Tibial artery (tissue), 4 donors: ENCODE results near the gene PHKB.

ENCODE experiments used
- DNase-seq, 2 donors: peaks; one replicate each; pipeline ENCODE4 v3.0.0-alpha.2; 2019
- H3K27ac ChIP-seq, 2 donors: fragments of 200-600 bp; sonication (generic) in 1 of 2; 1 replicate in 1 of 2; 2 replicates in 1 of 2; pipeline ENCODE4 v1.5.1; 2018 to 2019; ENCODE audit warnings: mild to moderate bottlenecking in 1 of 2
- H3K27me3 ChIP-seq, 2 donors: fragments of 200-600 bp; sonication (generic) in 1 of 2; one replicate each; pipeline versions ENCODE4 v1.5.1 to v1.6.0; 2016 to 2019
- H3K36me3 ChIP-seq, 3 donors: fragments of 200-600 bp; sonication (generic) in 2 of 3; one replicate each; pipeline ENCODE4 v1.5.1; 2016 to 2019; ENCODE audit warnings: mild to moderate bottlenecking in 2 of 3
- H3K4me1 ChIP-seq, 4 donors: fragments of 200-600 bp; sonication (generic) in 2 of 4; 1 replicate in 3 of 4; 2 replicates in 1 of 4; pipeline ENCODE4 v1.5.1; 2016 to 2019
- H3K4me3 ChIP-seq, 2 donors: fragments of 200-600 bp; sonication (generic) in 1 of 2; 1 replicate in 1 of 2; 2 replicates in 1 of 2; pipeline ENCODE4 v1.5.1; 2018 to 2019; ENCODE audit warnings: mild to moderate bottlenecking in 2 of 2
- H3K9me3 ChIP-seq, 3 donors: fragments of 200-600 bp; sonication (generic) in 1 of 3; one replicate each; pipeline ENCODE4 v1.5.1; 2016 to 2019
- intact Hi-C: fragments of 100-400 bp; cut with DNase I; formaldehyde crosslinking; loops from one replicate; pipeline ENCODE4 v1.15.0; 2023; ENCODE audit warnings: low total_unique reads
- TF ChIP-seq, protein P1 (sequence below), 2 experiments: fragments of 200-600 bp in 1 of 2; fragments of 450-650 bp in 1 of 2; IDR thresholded peaks; one replicate each; pipeline ENCODE4 v1.5.1; 2017 to 2019; ENCODE audit warnings: antibody characterized with exemption in 2 of 2, mild to moderate bottlenecking in 1 of 2, moderate library complexity in 1 of 2

PHKB gene

DNA sequence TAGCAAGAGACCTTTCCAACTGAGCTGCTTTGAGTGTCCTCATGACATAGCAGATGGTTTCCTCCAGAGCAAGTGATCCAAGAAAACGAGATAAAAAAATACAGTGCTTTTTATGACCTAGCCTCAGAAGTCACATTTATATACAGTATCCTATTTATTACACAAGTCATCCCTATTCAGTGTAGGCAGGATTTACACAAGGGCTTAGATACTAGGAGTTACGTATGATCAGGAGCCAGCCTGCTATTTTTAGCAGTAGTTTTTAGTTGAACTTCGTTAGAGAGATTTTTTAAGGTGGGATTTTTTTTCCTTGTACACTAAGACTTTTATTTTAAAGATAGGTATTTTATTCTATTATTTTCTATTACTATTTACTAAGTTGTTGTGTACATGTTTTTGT is 58.4 kb downstream of the PHKB start:
- TF ChIP-seq, protein P1, sequence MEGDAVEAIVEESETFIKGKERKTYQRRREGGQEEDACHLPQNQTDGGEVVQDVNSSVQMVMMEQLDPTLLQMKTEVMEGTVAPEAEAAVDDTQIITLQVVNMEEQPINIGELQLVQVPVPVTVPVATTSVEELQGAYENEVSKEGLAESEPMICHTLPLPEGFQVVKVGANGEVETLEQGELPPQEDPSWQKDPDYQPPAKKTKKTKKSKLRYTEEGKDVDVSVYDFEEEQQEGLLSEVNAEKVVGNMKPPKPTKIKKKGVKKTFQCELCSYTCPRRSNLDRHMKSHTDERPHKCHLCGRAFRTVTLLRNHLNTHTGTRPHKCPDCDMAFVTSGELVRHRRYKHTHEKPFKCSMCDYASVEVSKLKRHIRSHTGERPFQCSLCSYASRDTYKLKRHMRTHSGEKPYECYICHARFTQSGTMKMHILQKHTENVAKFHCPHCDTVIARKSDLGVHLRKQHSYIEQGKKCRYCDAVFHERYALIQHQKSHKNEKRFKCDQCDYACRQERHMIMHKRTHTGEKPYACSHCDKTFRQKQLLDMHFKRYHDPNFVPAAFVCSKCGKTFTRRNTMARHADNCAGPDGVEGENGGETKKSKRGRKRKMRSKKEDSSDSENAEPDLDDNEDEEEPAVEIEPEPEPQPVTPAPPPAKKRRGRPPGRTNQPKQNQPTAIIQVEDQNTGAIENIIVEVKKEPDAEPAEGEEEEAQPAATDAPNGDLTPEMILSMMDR (IDR thresholded peaks at IDR 0.05): no peak
- Histone ChIP-seq H3K4me1 (peaks cover 0 to 18% (median 2%) of the 10 kb centered on the region in 4 donors), H3K27me3 (no peaks in the 10 kb centered on the region), H3K4me3 (no peak overlapping the region), H3K9me3 (no peaks in the 10 kb centered on the region), H3K36me3 (peaks cover 25 to 37% (median 25%) of the 10 kb centered on the region in 3 donors), H3K27ac (no peak overlapping the region)
- intact Hi-C loops: no loop called here
- DNase-seq: no peak

- DNase-seq: no peak
- Histone ChIP-seq H3K27me3 (no peaks in the 10 kb centered on the region), H3K9me3 (no peaks in the 10 kb centered on the region), H3K27ac (no peak overlapping the region), H3K36me3 (peaks cover 23 to 32% (median 25%) of the 10 kb centered on the region in 3 donors), H3K4me1 (peaks cover 0 to 18% (median 2%) of the 10 kb centered on the region in 4 donors), H3K4me3 (no peak overlapping the region)
- intact Hi-C loops: no loop called here
- TF ChIP-seq, protein P1 (IDR thresholded peaks at IDR 0.05): no peak
These were observed 59.0 kb downstream of the PHKB start for GRCh38 chr16:47519996-47520679.

DNA sequence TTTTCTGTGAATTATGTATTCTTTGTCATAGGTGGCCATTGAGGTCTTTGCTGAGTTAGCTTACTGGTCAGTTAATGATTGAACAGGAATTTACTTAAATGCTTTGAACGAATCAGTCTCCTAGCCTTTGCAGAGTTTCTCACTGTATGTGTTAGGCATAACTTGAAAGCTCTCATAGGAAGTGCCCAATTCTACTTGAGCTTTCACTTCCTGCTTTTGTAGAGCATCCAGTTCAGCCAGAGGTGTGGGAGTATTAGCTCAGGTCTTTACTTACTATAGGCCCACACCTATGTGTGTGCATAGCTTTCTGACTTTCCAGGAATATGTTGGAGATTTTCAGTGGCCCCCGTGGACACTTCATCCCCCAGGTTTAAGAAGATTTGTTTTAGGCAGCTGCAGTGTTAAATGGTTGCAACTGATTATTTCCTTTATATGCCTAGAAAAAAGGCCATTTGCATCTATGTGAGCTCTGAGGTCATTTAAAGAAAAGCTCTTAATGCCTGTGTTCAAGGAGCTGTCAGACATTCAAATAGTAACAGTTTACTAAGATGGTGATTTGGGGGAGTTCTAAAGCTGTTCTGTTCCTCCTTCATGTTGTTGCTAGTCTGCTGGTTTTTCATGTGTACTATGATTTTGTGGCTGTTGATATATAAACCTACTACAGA is 62.3 kb downstream of the PHKB start:
- Histone ChIP-seq H3K9me3 (no peaks in the 10 kb centered on the region), H3K36me3 (peaks cover under 1 to 7% (median 5%) of the 10 kb centered on the region in 3 donors), H3K27ac (no peak overlapping the region), H3K4me1 (peaks cover 0 to 18% (median 2%) of the 10 kb centered on the region in 4 donors), H3K27me3 (no peaks in the 10 kb centered on the region), H3K4me3 (no peak overlapping the region)
- intact Hi-C loops: no loop called here
- TF ChIP-seq, protein P1 (IDR thresholded peaks at IDR 0.05): no peak
- DNase-seq: no peak

DNA sequence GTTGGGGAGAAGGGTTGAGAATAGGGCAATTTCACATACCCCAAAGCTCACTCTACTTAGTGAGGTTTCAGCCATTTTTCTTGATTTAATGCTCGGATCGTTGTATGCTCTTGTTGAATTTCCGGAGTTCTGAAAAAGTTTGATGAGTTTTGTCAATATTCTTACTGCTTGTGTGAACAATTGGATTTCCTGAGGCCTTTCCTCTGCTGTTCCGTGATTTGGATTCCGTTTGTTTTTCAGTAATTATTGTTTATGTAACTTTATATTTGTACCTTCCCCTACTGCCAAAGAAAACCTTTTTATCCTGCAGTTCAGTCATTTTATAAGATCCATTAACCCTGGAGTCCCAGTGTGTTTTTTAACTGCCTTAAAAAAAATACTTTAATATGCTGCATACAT is 62.9 kb downstream of the PHKB start:
- intact Hi-C loops: no loop called here
- no peak overlapping the region for H3K27ac ChIP-seq
- H3K27me3 ChIP-seq: no peaks in the 10 kb centered on the region
- TF ChIP-seq, protein P1 (IDR thresholded peaks at IDR 0.05): no peak
- DNase-seq: no peak
- H3K4me3 ChIP-seq: no peak overlapping the region
- peaks cover 0 to 18% (median 2%) of the 10 kb centered on the region in 4 donors for H3K4me1 ChIP-seq
- peaks cover 0 to 5% (median 5%) of the 10 kb centered on the region in 3 donors for H3K36me3 ChIP-seq
- H3K9me3 ChIP-seq: no peaks in the 10 kb centered on the region

DNA sequence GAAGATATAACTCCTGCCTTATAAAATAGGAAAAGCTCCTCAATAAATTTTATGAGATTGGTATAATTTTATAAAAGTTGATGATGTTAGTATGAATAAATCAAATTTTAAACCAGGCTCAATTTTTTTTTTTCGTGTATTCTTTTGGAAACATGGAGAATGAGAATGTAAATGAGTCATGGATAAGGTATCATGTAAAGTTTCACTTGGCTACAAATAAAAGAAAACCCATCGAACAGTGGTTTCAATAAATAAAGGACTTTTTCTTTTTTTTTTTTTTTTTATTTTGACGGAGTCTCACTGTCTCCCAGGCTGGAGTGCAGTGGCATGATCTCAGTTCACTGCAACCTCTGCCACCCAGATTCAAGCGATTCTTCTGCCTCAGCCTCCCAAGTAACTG is 67.3 kb downstream of the PHKB start:
- TF ChIP-seq, protein P1 (IDR thresholded peaks at IDR 0.05): no peak
- Histone ChIP-seq H3K27me3 (no peaks in the 10 kb centered on the region), H3K4me3 (no peak overlapping the region), H3K4me1 (peaks cover 0 to 5% (median 0%) of the 10 kb centered on the region in 4 donors), H3K9me3 (no peaks in the 10 kb centered on the region), H3K27ac (no peak overlapping the region), H3K36me3 (peaks cover 6 to 13% (median 10%) of the 10 kb centered on the region in 3 donors)
- intact Hi-C loops: no loop called here
- DNase-seq: no peak
